Activated T-cell treated with anti-CD3 and anti-CD28 coated beads, Interleukin-2, amount 50 U/mL, for 4 hours (primary cell): Measurements from ENCODE around the gene IL23A. TPM values are rescaled to one million over a fixed set of nuclear protein-coding genes. Genes with fewer than 3 reads are reported as not detected.
A peak's percentile ranks its signal among the peaks of the same experiment; 100 is the strongest.

Experiments used
- ATAC-seq, 2 donors: fragments of 200-7000 bp; cut with Tn5 transposase; one replicate each; pipeline ENCODE4 v1.10.0; 2021
- DNase-seq: peaks from one replicate; pipeline ENCODE4 v3.0.0-alpha.2; 2020
- H3K27me3 Mint-ChIP-seq: one replicate; pipeline ENCODE4 v1.8.0; 2021; ENCODE audit warnings: low read depth, mixed read lengths
- H3K36me3 Mint-ChIP-seq: one replicate; pipeline ENCODE4 v1.8.0; 2022; ENCODE audit warnings: mixed read lengths; ENCODE audit not compliant: insufficient read depth
- H3K4me1 Mint-ChIP-seq: one replicate; pipeline ENCODE4 v1.8.0; 2021; ENCODE audit warnings: low read depth, mixed read lengths
- H3K4me3 Mint-ChIP-seq: one replicate; pipeline ENCODE4 v1.8.0; 2021; ENCODE audit warnings: mild to moderate bottlenecking, moderate library complexity, mixed read lengths
- H3K9me3 Mint-ChIP-seq: one replicate; pipeline ENCODE4 v1.8.0; 2021; ENCODE audit warnings: mixed read lengths
- total RNA-seq, 3 donors: library from RNA; stranded (reverse); gene quantifications; one replicate each; pipeline ENCODE4 v1.2.1, GENCODE V29; 2021

The IL23A gene
- total RNA-seq = 10 to 100 TPM; 19.8 to 35.1 (median 26.4) TPM

GRCh38 chr12:56338308-56339157 is at the start of gene IL23A:
IL23A (plus strand) TSS chr12:56338884; CDS start chr12:56339045, 161 bp downstream.
- peak; percentile 82 to 84 for ATAC-seq
- peak; percentile 86 for DNase-seq
- Mint-ChIP-seq H3K4me3 (peak within 1 kb of the TSS; percentile 92), H3K36me3 (peaks cover 10% of the 10 kb centered on the region), H3K27me3 (no peaks in the 10 kb centered on the region), H3K9me3 (no peaks in the 10 kb centered on the region), H3K4me1 (peaks cover 43% of the 10 kb centered on the region)

- Mint-ChIP-seq H3K27me3 (no peaks in the 10 kb centered on the region), H3K4me3 (no peak overlapping the region), H3K4me1 (peaks cover 54% of the 10 kb centered on the region), H3K9me3 (no peaks in the 10 kb centered on the region), H3K36me3 (peaks cover 19% of the 10 kb centered on the region)
- ATAC-seq (no peak), DNase-seq (no peak)
Observed at GRCh38 chr12:56293795-56294194, 44.9 kb upstream of the IL23A start.

- Mint-ChIP-seq H3K9me3 (no peaks in the 10 kb centered on the region), H3K36me3 (peaks cover 11% of the 10 kb centered on the region), H3K4me3 (no peak overlapping the region), H3K27me3 (no peaks in the 10 kb centered on the region), H3K4me1 (peaks cover 54% of the 10 kb centered on the region)
- no peak for ATAC-seq
- no peak for DNase-seq
Observed at GRCh38 chr12:56296295-56296694, 42.4 kb upstream of the IL23A start.

GRCh38 chr12:56297400-56297799 is 41.3 kb upstream of the IL23A start:
- no peak for DNase-seq
- peaks cover 7% of the 10 kb centered on the region for H3K36me3 Mint-ChIP-seq
- H3K9me3 Mint-ChIP-seq = no peaks in the 10 kb centered on the region
- peak overlapping the region; percentile 45 for H3K4me3 Mint-ChIP-seq
- ATAC-seq = no peak
- H3K4me1 Mint-ChIP-seq = peaks cover 56% of the 10 kb centered on the region
- H3K27me3 Mint-ChIP-seq = no peaks in the 10 kb centered on the region

GRCh38 chr12:56298828-56299227 is 39.9 kb upstream of the IL23A start:
- Mint-ChIP-seq H3K27me3 (no peaks in the 10 kb centered on the region), H3K4me3 (peak overlapping the region; percentile 94), H3K9me3 (no peaks in the 10 kb centered on the region), H3K36me3 (peaks cover 5% of the 10 kb centered on the region), H3K4me1 (peaks cover 53% of the 10 kb centered on the region)
- DNase-seq = no peak
- ATAC-seq = no peak

- Mint-ChIP-seq H3K27me3 (no peaks in the 10 kb centered on the region), H3K4me1 (peaks cover 50% of the 10 kb centered on the region), H3K4me3 (peak overlapping the region; percentile 94), H3K9me3 (no peaks in the 10 kb centered on the region), H3K36me3 (peaks cover 5% of the 10 kb centered on the region)
- peak; percentile 9 for DNase-seq
- ATAC-seq = peak; percentile 20 to 26
Observed at GRCh38 chr12:56299308-56299852, 39.3 kb upstream of the IL23A start.

- Mint-ChIP-seq H3K4me1 (peaks cover 50% of the 10 kb centered on the region), H3K27me3 (no peaks in the 10 kb centered on the region), H3K36me3 (peaks cover 7% of the 10 kb centered on the region), H3K4me3 (peak within 1 kb of the TSS; percentile 94), H3K9me3 (no peaks in the 10 kb centered on the region)
- peak; percentile 95 for ATAC-seq
- DNase-seq = peak; percentile 98
Observed at GRCh38 chr12:56299853-56300643, 38.6 kb upstream of the IL23A start, which contains the start of gene CS. CS (minus strand) TSS chr12:56300330; CDS start chr12:56300201, 129 bp downstream.

- DNase-seq (no peak), ATAC-seq (no peak)
- Mint-ChIP-seq H3K4me1 (peaks cover 50% of the 10 kb centered on the region), H3K9me3 (no peaks in the 10 kb centered on the region), H3K27me3 (no peaks in the 10 kb centered on the region), H3K36me3 (peaks cover 10% of the 10 kb centered on the region), H3K4me3 (peak overlapping the region; percentile 94)
Observed at GRCh38 chr12:56300644-56301464, 37.8 kb upstream of the IL23A start.

GRCh38 chr12:56304276-56304675 is 34.4 kb upstream of the IL23A start:
- Mint-ChIP-seq H3K9me3 (no peaks in the 10 kb centered on the region), H3K4me1 (peaks cover 19% of the 10 kb centered on the region), H3K27me3 (no peaks in the 10 kb centered on the region)

GRCh38 chr12:56304872-56305590 is 33.7 kb upstream of the IL23A start:
- Mint-ChIP-seq H3K4me1 (peaks cover 19% of the 10 kb centered on the region), H3K36me3 (peaks cover 15% of the 10 kb centered on the region), H3K27me3 (no peaks in the 10 kb centered on the region), H3K9me3 (no peaks in the 10 kb centered on the region), H3K4me3 (no peak overlapping the region)
- no peak for ATAC-seq
- DNase-seq = no peak

More at GRCh38 chr12:56304276-56304675, 34.4 kb upstream of the IL23A start:
- Mint-ChIP-seq H3K4me3 (no peak overlapping the region), H3K36me3 (peaks cover 10% of the 10 kb centered on the region)
- ATAC-seq (no peak), DNase-seq (no peak)

GRCh38 chr12:56307221-56307965 is 31.3 kb upstream of the IL23A start:
- DNase-seq (no peak), ATAC-seq (no peak)
- Mint-ChIP-seq H3K4me3 (no peak overlapping the region), H3K36me3 (peaks cover 17% of the 10 kb centered on the region), H3K9me3 (no peaks in the 10 kb centered on the region), H3K27me3 (no peaks in the 10 kb centered on the region), H3K4me1 (no peaks in the 10 kb centered on the region)

- Mint-ChIP-seq H3K36me3 (peaks cover 17% of the 10 kb centered on the region), H3K9me3 (no peaks in the 10 kb centered on the region), H3K4me1 (no peaks in the 10 kb centered on the region), H3K4me3 (no peak overlapping the region), H3K27me3 (no peaks in the 10 kb centered on the region)
- ATAC-seq = no peak
- no peak for DNase-seq
Observed at GRCh38 chr12:56308714-56309113, 30.0 kb upstream of the IL23A start.

- ATAC-seq = no peak
- peaks cover 12% of the 10 kb centered on the region for H3K36me3 Mint-ChIP-seq
Observed at GRCh38 chr12:56311003-56311402, 27.7 kb upstream of the IL23A start.

More at GRCh38 chr12:56311003-56311402, 27.7 kb upstream of the IL23A start:
- Mint-ChIP-seq H3K27me3 (no peaks in the 10 kb centered on the region), H3K9me3 (no peaks in the 10 kb centered on the region), H3K4me1 (peaks cover 8% of the 10 kb centered on the region), H3K4me3 (no peak overlapping the region)
- no peak for DNase-seq
